NCI-H526 (cell line): ENCODE measurements around the gene SLC9A8.
A peak's percentile ranks its signal among the peaks of the same experiment; 100 is the strongest.
"Not testable (repeated sequence)": the region's sequence is repeated elsewhere in the genome, so short reads cannot be mapped to it uniquely, and the experiment has no call there.

Experiments used
- DNase-seq, 2 experiments: peaks; one replicate each; lab custom pipeline; 2025; lab: John Stamatoyannopoulos, UW

The SLC9A8 gene

DNA sequence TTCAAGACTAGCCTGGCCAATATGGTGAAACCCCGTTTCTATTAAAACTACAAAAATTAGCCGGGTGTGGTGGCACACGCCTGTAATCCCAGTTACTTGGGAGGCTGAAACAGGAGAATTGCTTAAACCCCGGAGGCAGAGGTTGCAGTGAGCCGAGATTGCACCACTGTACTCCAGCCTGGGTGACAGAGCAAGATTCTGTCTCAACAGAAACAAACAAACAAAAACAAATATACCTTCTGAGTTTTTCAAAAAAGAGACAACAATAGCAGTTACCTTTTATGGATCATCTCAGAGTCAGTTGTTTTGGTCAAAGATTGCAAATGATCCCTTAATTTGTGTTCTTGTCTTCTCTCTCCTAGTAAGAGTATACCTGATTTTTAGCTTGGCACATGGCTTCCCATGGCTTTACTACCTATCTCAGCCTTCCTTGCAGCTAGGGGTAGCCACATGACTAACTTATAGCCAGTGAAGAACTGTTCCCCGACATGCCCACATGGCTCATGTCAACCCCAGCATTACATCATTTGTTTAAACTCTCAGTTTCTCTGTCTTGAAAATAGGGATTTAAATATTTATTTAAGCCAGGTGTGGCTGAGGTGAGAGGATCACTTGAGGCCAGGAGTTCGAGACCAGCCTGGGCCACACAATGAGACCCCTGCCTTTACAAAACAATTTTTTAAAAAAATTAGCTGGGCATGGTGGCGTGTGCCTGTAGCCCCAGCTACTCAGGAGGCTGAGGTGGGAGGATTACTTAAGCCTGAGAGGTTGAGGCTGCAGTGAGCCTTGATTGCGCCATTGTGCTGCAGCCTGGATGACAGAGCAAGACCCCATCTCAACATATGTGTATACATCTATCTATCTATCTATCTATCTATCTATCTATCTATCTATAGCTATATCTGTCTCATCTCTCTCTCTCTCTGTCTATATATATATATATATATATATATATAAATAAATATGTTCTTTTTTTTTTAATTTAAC lies 25.0 kb upstream of the SLC9A8 start:
- no peak for DNase-seq

DNA sequence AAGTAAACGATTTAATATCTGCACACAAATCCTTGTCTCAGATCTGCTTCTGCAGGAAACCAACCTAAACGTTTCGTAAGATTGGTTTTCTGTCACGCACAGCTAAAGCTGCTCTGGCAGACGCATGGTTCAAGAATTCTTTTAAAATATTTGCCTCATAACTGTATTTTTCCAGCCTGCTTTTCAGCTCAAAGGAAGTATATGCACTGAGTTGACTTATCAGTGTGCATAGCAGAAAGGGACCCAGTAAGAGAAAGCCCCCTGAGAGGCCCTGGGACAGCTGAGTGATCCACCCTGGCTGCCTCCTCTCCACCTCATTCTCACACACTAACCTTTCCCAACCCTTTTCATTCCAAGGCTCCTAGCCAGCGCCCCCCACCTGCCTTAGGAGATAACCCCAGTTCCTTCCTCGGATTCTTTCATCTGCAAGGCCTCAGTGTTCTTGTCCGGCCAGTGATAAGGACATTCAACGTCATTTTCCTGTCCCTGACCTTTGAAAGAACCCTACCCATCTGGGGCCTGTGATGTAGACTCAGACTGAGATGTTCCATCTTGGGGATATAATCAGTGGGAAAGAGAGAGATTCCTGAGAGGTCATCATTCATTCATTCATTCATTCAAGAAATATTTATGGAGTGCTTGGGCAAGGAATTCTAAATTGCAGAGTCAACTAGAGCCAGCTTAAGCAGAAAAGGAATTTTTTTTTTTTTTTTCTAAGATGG lies 22.4 kb upstream of the SLC9A8 start:
- DNase-seq = no peak

DNA sequence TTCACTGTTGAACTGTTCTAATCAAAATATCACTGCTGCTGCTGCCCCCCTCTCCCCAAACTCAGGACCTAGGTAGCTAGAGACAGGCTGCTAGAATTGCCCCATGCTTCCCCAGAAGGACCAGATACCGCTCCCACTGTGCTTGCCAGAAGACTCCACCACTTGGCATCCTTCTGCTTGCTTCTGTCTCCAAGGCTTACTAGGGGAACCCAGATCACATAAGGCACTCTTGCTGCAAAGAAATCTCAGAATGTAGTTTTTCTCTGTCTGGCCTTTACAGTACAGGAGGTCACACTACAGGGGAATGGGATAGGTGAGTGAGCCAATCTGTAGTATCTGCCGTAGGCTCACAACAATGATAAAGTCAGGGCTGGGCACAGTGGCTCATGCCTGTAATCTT lies 21.5 kb upstream of the SLC9A8 start:
- no peak for DNase-seq

DNA sequence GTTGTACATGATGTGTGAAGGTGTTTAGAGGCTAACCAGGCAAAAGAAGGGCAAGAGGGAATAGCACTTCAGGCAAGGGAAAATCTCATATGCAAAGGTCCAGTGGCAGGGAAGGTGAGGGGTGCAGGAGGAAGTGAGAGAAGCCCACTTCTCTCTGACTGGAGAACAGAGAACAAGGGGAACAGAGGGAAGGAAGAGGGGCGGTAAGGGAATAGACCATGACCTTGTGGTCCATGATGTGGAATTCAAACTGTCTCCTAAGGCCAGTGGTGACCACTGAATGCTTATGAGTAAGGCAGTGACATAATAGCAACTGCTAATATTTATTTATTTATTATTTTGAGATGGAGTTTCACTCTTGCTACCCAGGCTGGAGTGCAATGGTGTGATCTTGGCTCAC lies 20.6 kb upstream of the SLC9A8 start:
- no peak for DNase-seq

- DNase-seq = no peak
Observed at GRCh38 chr20:49792611-49793010, 20.0 kb upstream of the SLC9A8 start.

- DNase-seq = peak in 1 of 2 experiments; percentile 36
Observed at GRCh38 chr20:49794336-49795134, 18.1 kb upstream of the SLC9A8 start.

DNA sequence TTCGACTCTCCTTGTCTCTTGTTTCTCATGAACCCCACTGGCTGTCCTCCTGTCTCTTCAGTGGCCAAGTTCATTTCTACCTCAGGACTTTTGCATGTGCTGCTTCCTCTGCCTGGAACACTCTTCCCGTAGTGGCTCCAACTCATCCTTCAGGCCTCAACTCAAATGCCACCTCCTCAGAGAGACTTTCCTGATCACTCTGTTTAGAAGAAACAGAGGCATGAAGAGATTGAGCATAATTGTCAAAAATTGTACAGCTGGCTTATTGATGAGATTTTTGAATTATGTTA lies 17.5 kb upstream of the SLC9A8 start:
- DNase-seq = no peak

GRCh38 chr20:49796600-49797343 lies 15.9 kb upstream of the SLC9A8 start:
- no peak for DNase-seq

- DNase-seq = no peak
Observed at GRCh38 chr20:49797344-49797615, 15.3 kb upstream of the SLC9A8 start.

GRCh38 chr20:49798718-49799117 lies 13.9 kb upstream of the SLC9A8 start:
- DNase-seq = no peak

DNA sequence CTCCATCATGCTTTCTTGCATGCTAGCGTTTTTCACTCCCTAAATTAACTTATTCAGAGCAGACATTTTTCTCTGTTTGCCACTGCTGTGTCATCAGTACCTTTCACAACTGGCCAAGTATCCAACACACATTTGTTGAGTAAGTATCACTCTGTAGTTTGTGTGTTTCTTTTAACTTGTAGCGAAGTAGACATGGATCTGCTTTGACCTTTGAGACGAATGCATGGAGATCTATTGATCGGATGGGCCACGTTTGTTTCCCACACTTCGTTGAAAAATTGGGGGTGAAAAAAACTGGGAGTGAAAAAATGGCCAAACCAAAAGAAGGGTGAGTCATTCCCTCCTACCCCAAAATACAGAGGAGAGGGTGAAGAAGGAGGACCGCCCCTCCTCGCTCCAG lies 12.9 kb upstream of the SLC9A8 start:
- DNase-seq = no peak

DNA sequence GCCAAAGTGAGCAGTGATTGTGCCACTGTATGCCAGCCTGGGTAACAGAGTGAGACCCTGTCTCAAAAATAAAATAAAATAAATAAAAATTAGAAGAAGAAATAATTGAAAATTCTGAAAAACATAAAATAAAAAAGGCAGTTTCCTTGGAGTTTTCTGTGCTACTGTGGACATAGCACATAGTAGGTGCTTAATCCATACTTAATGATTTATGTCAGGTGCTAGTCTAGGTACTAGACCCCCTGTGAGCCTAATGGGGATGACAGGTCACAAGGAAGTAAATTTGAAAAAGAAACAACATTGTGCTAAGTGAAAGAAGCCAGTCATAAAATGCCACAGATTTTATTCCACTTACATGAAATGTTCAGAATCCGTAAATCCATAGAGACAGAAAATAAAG lies 9.2 kb upstream of the SLC9A8 start:
- DNase-seq = no peak

DNA sequence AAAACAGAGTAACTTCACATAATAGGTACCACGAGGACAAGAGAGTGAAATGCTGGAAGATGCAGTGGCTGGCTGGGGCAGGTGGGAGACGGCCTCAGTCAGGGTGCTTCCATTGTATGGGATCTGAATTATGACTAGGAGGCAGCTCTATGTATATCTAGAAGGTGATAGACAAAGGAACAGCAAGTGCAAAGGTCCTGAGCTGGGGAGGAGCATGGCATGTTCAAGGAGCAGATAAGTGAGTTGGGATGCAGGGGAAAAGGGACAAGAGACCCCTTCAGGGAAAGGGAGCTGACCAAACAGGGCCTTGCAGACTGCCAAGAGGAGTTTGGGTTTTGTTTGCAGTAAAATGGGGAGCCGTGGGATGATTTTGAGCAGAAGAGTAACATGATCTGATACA lies 8.3 kb upstream of the SLC9A8 start:
- DNase-seq = no peak

DNA sequence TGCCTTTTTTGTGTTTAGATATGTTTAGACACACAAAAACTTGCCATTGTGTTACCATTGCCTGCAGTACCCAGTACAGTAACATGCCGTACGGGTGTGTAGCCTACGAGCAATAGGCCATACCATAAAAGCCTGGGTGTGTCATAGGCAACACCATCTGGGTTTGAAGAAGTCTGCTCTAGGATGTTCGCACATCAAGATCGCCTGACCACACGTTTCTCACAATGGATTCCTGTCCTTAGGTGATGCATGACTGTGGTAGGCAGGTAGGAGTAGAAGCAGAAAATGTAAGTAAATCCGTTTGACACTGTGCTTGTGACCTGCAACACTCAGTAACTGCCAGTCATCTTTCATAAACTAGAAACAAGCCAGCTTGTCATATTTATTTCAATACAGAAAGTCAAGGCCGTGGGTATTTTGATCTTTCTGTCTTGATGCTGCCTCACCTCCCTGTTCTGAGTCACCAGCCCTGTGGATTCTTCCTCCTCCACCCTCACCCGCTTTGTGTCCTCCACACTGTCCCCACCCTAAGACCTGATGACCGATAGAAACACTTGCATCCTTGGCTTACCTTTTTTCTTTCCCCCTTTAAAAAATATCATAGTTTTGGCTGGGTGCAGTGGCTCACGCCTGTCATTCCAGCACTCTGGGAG lies 7.3 kb upstream of the SLC9A8 start:
- not testable (repeated sequence) for DNase-seq

GRCh38 chr20:49808753-49809152 lies 3.9 kb upstream of the SLC9A8 start:
- no peak for DNase-seq

GRCh38 chr20:49809803-49810359 lies 2.7 kb upstream of the SLC9A8 start:
- DNase-seq = no peak

DNA sequence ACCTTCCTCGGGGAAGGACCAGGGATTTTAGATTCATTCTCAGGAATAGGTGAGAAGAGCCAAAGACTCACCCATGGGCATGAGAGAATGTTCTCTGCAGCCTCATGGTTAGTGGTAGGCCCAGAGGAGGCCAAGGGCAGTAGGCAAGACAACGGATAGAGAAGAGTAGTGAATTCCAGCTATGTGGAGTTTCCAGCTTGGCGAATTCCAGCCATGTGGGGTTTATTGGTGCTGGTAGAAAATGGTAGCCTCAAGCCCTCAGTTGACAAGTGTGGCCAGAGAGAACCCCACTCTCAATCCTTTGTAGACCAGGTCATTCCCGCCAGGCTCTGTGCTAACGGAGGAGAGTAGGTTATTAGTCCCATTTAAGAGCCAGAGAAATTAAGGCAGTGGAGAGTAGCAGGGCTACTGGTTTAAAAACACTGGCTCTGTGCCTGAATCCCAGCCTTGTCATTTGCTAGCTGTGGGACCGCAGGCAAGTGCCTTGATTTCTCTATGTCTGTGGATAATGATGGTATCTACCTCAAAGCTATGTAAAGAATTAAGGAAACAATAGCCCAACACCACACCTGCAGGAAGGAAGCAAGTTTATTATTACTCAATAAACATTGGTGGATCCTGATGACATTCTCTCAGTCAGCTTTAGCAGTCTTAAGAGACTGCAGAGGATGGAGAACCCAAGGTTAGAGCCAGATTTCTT lies 2.0 kb upstream of the SLC9A8 start:
- DNase-seq = no peak

DNA sequence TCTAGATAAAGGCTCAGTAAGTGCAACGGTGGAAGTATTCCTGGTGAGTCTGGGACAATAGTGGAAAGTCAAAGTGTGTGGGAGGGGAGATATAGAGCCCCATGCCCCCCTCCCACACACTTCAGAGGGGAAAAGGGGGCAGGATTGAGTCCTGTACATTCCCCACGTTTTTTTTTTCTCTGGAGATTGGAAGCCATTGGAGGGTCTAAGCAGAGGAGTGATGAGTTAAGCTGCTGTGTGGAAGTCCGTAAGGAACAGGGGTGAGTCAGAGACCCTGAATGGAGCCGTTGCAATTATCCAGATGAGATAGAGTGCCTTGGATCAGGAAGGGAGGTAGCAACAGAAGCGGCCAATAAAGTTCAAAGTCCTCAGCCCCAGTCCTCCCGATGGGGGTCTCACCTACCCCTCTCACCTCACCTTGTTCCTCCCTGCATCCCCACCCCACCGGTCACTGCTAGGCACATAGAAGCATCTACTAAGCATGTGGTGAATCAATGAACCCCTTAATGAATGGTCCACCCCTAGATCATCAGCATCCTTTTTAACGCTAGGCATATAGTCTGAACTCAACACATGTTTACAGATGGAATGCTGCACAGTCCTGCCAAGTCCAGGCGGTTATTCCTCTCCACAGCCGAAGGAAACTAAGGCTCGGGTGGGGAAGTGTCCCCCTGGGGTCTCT lies 662 bp upstream of the SLC9A8 start:
- peak in 1 of 2 experiments; percentile 60 for DNase-seq

GRCh38 chr20:49813305-49813974 lies 812 bp downstream of the SLC9A8 start:
- DNase-seq = no peak
